ENCODE results near the gene RGL4.
"Not testable (repeated sequence)": the region's sequence is repeated elsewhere in the genome, so short reads cannot be mapped to it uniquely, and the experiment has no call there.

The RGL4 gene, protein sequence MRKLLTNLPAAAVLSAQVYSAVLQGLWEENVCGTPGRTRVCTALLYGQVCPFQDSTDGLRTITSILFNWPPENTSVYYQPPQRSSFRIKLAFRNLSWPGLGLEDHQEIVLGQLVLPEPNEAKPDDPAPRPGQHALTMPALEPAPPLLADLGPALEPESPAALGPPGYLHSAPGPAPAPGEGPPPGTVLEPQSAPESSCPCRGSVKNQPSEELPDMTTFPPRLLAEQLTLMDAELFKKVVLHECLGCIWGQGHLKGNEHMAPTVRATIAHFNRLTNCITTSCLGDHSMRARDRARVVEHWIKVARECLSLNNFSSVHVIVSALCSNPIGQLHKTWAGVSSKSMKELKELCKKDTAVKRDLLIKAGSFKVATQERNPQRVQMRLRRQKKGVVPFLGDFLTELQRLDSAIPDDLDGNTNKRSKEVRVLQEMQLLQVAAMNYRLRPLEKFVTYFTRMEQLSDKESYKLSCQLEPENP

DNA sequence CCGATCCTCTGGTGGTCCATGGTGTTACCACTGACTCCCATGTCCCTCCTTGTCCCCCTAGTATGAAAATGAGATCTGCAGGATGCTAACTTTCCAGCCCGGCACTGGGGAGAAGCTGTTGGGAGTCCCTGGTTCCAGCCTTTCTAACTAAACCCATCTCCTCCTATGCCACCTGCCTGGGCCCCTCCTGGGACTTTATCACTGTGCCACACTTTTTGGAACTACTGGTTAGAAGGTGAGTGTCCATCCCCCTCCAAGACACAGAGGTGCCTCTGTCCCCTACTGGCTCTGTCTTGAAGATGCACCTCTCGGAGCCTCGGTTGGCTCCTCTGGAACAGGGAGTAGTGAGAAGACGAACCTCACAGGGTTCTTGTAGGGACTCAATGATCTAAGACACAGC lies at the start of gene RGL4:
RGL4 (plus strand) TSS at position 301 of the 400 bp plus-strand sequence. CDS start 1,018 bp downstream, outside the sequence.
- no peak for DNase-seq

DNA sequence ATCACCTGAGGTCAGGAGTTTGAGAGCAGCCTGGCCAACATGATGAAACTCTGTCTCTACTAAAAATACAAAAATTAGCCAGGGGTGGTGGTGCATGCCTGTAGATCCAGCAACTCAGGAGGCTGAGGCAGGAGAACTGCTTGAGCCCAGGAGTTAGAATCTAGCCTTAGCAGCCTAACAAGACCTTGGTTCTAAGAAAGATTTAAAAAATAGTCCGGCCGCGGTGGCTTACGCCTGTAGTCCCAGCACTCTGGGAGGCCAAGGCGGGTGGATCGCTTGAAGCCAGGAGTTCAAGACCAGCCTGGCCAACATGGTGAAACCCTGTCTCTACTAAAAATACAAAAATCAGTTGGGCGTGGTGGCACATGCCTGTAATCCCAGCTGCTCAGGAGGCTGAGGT lies 44.3 kb upstream of the RGL4 start:
- DNase-seq: not testable (repeated sequence)

DNA sequence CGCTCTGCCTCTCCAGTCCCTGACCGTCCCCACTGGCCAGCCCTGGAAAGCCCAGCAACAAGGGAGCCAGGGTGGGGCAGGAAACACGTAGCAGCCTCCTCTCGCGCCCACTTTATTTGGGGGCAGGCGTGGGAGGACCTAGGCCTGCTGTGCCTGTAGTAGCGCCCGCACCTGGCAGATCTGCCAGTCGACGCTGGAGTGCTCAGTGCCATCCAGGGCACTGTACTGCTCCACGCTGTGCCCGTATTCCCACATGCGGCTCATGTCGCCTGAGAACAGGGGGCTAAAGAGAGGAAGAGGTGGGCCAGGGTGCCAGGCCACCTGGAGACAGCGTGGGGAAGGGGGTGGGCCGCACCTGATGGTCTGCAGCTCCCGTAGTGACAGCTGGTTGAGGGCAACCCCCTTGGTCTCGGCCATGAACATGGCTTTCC lies 41.7 kb upstream of the RGL4 start:
- no peak for DNase-seq

DNA sequence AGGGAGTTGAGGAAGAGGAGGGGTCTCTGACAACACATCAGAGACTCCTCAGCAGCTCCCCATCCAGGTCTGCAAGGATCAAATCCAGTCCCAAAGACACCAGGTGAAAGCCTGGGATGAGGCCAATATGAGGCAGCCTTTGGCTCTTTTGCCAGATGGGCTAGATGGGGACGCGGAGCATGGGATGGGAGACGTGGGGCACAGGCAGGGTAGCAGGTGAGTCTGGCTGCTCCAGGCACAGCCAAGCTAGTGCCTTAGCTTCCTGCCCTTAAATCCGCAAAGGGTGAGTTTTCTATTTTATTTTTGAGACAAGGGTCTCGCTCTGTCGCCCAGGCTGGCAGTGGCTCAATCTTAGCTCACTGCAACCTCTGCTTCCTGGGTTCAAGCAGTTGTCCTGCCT lies 39.1 kb upstream of the RGL4 start:
- DNase-seq: no peak

DNA sequence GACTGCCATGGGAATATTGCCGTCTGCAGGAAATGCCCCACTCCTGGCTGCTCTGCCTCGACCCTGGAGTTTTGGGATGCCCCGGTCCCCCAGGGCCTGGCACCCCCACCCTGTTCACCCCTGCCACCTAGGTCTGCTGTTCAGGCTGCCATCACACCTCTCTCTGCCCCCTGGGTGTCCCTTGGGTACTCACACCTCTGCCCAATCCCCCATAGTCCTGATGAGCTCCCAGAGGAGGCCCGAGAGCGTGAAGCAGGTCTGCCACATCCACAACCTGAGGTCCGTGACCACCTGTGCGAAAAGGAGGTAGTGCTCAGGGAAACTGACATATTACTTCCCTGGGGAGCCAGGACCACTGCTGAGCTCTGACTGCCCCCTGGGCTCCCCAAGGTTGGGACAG lies 38.5 kb upstream of the RGL4 start:
- DNase-seq: no peak

DNA sequence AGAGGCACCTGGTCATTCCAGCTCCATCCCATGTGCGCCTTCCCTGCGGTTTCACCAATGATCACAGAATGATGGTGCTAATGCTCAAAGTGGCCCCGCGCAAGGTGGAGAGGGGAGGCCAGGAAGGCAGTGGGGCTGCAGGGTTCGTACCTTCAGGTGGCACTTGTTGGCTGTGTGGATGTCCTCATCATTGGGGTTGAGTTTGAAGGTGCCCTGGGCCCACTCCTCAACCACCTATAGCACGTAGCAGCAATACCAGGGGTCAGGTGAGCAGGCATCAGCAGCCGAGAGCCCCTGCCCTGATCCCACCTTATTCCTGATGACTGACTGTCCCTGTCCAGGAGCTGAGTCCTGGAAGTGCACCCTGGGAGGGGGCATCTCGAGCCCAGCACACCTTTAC lies 38.1 kb upstream of the RGL4 start:
- no peak for DNase-seq

DNA sequence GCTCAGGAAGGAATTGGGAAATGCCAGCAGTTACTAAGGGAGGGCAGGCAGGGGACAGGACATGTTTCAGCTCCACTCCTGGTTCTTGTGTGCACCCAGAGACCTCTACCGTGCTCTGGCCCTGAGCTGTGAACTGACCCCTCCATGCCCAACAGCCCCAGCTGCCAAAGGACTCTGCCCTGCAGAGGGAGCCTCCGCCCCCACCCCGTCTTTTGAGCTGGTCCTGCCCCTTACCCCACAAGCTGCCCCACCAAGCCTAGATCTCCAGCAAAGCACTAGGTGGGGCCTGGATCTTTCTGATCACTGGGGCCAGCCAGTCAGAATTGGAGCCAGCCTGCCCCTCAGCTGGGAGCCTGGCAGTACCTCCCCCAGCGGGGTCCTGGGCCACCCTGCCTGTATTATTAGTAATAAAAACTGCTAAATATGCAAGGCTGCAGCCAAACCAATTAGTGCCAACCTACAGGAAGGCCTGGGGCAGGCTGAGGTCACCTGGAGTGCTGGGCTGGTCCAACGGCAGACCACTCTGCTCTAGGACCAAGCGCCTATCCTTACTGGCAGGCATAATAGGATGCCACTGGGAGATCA lies 34.8 kb upstream of the RGL4 start:
- no peak for DNase-seq

DNA sequence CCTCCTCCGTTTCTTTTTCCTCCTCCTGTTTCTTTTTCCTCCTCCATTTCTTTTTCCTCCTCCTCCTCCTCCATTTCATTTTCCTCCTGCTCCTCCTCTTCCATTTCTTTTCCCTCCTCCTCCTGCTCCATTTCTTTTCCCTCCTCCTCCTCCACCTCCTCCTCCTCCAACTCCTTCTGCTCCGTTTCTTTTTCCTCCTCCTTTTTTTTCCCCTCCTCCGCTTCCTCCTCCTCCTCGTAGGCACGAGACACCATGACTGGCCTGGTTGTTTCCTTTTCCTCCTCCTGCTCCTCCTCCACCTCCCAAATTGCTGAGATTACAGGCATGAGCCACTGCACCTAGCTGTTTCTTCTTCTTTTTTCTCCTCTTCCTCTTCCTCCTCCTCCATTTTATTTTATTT lies 33.1 kb upstream of the RGL4 start:
- DNase-seq: no peak

DNA sequence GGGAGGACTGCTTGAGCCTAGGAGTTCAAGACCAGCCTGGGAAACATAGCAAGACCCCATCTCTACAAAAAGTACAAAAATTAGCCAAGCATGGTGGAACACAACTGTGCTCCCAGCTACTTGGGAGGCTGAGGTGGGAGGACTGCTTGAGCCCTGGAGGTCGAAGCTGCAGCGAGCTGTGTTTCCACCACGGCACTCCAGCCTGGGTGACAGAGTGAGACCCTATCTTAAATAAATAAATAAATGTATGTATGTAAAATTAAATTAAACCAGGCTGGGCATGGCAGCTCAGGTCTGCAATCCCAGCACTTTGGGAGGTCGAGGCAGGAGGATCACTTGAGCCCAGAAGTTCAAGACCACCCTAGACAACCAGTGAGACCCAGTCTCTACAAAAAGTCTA lies 30.4 kb upstream of the RGL4 start:
- not testable (repeated sequence) for DNase-seq

DNA sequence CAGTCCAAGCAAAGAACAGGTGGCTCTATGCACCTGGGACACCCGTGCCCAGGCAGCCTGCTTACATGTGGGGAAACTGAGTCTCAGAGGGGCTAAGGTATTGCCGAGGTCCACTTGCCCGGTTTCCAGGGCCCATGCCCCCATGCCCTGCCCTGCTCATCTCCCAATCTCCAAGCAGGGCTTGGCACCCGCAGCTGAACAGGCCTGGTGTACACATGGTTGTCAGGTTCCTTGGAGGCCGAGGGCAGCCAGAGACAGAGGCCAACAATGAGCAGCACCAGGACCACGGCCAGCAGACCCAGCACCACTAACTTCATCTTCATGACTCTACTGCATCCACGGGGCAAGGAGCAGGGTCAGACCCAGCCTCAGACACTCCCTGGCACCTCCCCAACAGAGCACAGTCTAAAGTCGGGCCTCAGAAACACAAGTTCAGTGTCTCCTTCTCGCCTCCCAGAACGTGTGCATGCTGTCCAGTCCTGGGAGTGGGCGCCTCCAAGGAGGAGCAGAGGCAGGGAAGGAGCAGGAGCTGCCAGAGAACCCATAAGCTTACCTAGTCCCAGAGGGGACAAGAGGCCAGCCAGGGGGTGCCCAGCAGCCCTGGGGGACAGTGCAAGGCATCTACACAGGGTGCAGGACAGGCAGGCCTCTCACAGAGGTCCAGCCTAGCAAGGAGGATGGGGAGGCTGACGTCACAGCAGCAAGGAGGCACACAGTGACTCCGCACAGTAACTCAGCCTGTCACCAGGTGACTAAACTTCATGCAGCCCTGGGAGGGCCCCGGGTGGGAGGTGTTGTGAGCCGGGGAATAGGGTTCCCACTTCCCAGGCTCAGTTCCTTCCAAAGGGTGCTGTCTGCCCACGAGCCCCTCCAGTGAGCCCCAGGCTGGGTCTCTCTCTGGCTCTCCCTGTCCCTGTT lies 20.2 kb upstream of the RGL4 start:
- no peak for DNase-seq

DNA sequence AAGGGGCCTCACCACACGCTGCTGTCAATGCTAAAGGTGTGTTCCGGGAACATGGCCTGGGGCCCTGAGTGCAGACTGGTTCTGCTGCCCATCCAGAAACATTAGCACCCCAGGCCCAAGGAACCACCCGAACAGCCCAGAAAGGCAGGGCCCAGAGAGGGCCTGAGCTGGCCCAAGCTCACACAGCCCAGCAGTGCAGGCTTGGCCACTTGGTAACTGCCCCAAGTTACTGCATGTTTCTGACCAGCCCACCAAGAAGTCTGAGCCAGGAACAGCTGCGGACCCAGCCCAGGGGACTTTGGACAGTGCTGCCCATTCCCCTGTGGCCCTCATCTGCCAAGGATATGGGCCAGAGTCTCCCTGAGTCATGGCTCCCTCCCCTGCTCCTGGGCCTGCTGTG lies 19.4 kb upstream of the RGL4 start:
- DNase-seq: not testable (repeated sequence)

DNA sequence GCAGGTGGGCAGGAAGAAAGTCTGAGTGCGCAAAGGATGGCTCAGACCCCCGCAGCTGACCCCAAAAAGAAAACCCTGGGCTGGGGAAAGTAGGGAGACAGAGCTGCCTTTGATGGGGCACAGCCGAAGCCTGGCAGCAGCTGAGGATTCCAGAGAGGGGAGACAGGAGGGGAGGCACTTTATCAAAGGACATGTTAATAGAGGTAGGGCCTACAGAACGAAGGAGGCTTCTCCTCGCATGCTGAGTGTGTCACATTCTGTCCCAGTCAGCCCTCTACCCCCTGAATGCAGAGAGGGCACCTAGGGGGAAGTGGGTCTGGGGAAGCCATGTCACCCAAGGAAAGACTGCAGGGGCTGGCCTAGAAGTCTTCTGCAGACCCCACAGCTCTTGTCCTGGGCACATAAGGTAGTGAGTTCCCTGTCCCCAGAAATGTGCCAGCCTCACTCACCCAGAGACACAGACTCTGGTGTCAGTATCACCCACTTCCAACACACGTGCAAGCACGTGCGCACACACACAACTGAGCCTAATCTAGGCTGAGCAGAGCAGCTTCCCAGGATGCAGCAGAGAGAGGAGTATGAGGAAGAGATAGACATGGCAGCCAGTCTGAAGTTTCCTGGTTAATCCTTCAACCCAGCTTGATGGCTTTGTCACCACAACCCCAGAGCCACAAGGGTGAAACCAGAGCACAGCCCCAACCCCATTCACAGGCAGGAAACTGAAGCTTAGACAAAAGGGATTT lies 18.3 kb upstream of the RGL4 start:
- DNase-seq: not testable (repeated sequence)

DNA sequence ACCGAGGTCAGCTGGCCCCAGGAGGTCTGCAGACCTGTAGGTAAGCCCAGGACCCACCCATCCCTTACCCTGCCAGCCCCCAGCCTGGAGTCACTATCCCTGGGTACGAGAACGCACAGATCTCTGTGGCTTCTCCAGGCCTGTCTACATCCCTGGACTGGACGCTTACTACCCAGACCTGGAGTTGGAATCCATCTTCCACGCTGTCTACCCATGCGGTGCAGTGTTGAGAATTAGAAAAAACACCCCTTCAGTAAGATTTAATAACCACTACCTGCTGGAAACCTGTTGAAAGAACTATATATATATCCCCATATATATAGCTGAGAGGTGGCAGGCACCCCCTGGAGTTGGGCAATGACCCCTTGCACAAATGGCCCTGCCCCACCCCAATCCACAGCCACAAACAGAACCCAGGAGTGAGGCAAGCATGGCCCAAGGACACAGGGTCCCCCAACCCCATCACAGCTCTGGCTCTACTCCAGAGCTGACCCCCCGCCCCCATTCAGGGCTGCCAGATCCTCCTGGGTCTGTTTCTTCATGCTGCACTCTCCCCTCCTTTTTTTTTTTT lies 17.7 kb upstream of the RGL4 start:
- no peak for DNase-seq

DNA sequence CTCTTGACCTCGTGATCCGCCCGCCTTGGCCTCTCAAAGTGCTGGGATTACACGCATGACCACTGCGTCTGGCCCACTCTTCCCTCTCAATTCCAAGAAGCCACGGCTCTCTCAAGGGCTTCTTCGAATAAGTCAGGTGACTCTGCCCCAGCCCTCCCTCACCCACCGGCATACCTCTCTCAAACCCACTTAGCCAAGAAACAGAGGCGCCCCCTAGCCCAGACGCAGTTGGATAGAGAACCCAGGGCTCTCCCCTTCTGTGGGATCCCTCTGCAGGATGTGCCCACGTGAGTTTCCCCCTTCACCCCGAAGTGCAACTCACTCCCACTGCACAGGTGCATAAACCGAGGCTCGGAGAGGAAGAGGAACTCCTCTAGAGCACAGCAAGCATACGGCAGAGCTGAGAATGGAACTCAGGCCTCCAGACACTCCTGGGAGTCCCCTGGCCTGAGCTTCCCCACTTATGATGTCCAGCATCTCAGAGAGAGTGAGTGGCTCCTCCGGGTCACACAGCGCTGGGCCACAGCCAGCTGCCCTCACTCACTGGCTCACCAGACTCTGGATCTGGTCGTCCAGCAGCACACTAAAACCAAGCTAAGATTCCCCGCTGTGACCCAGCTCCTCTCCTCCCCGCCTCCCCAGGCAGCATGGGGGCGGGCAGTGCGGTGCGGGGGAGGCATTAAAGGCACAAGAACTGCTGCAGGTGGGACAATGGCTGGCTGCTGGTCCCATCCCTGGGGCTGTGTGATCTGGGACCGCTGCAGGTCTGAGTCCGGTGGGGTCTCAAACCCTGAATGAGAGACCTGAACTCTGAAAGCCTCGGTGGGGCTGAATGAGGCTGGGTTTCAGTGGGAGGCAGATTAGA lies 16.8 kb upstream of the RGL4 start:
- DNase-seq: no peak

DNA sequence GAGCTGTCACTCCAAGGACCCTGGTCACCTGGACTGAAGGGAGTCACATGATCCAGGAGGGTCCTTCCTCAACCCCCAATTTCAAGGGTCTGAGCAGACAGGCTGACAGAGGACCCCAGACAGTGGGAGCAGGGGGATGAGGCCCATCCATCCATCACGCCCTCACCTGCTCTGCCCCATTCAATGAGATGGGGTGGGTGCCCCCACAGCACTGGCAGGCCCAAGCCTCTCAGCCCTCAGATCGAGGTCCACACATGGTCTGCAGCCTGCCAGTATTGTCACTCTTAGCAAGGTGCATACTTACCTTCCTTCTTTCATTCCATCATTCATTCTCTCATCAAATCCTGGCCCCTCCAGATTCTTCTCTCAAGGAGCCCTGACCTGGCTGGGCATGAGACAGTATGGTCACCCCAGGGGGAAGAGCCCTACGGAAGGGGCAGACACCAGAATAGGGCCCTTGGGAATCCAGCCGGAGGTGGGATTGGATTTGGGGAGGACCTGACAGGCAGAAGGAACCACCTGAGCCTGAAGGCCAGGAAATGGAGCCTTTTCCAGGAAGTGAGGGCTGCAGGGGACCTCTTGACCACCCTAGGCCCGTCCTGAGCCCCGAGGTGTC lies 15.8 kb upstream of the RGL4 start:
- not testable (repeated sequence) for DNase-seq

DNA sequence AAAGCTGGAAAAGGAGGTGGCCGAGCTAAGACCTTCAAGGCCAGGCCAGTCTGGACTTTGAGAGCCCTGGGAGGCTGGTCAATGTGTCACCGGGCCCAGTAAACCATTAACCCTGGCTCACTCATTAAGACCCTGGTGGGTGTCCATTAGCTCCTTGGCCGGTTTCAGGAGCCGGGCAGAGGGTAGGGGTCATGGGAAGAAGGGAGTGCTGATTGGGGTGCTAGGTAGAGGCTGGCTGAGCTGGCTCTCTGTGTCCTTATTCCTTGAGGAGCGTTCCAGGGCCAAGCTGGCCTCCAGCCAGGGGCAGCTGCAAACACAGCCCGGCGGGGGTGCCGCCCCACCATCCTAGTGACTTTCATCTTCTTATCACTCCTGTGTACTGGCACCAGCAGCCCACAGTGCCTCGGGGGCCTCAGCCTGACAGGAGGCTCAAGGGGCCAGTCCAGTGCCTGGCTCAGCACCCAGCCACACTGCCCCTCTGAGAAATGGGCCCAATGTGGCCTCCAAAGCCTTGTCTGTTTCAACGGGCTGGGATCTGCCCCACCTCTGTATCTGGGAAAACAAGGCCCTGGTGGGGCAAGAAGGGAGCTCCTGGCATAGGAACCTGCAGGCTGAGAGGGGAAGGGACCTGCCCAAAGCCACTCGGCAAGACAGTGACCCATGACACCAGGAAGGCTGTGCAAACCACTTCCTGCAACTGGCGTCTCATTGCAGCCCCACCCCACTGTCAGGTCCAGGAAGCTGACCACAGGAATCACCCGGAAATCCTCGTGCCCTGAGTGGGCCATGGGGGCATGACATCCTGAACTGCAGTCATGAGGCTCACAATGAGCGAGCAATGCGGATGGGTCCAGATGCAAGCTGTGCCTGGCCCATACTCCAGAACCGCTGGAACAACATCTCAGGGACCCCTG lies 15.1 kb upstream of the RGL4 start:
- peak; percentile 48 for DNase-seq

DNA sequence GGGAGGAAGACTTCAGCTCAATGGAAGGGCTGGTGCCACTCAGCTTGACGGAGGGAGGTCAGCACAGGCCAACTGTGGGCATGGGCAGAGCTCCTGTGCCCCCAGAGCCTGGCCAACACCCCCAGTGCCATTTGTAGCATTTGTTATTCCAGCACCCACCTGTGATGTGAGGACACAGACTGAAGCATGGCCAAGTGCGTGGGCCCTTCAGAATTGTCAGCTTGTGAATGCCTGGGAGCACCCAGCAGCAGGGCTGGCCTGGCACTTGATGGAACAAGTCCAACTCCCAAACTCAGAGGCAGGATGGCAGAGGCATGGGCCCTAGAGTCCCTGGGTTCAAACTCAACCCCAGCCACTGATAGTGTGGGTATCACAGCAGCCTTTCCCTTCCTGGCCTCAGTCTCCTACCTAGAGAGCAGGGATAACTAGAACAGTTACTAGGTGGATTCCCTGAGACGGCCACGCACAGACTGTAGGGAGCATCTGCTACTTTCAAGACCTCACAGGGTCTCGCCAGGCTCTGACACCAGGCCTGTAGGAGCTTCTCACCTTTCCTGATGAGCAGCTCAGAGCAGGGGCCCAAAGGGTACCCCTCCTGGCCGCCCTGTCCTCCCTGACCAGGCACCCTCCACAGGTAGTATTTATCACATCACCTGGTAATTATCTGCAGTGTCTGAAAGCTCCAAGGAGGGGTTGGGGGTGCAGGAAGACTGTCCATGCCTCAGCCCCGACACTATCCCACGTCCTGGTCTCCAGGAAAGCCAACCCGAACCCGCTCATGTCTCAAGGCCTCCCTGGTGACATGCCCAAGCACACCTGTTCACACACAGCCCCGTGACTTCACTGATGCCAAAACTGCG lies 13.7 kb upstream of the RGL4 start:
- not testable (repeated sequence) for DNase-seq

DNA sequence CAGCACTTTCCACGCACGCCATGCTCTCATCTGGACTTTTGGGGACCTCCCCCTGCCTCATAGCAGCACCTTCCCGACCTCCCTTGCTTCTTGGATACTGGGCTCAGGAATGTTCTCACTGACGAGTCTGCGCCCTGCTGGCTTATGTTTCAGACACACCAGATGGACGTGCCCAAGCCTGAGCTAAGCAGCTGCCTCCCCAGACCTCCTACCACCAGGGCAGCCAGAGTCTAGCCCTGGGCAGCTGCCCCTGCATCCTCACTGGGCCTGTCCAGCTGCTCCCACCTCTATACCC lies 13.2 kb upstream of the RGL4 start:
- no peak for DNase-seq

DNA sequence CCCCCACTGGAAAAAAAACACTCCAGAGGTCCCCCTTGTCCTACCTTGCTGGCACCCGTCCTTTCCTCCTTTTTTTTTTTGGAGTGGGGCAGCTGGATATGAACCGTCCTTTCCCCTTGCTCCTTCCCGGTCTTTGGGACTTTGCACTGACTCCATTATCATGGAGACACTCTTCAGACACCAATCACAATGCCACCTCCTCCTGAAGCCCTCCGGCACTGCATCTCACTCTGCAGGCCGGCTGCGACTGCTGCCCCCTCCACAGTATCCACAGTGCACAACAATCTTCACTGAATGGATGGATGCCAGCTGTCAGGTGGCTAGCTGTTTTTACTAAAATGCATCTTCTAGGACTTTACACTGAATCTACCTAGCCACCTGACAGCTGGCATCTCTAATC lies 12.7 kb upstream of the RGL4 start:
- no peak for DNase-seq
